ENCODE data around the gene OR2B6.

OR2B6 gene

GRCh38 chr6:28000351-28001045, 43.5 kb downstream of the OR2B6 start:
- DNase-seq (ENCODE audit: low read depth): no peak

GRCh38 chr6:28001351-28001750, 44.3 kb downstream of the OR2B6 start:
- DNase-seq (ENCODE audit: low read depth): no peak

- DNase-seq (ENCODE audit: low read depth): no peak
These were observed 44.7 kb downstream of the OR2B6 start for GRCh38 chr6:28001751-28002150.

GRCh38 chr6:28002161-28002560, 45.1 kb downstream of the OR2B6 start:
- DNase-seq (ENCODE audit: low read depth): no peak

GRCh38 chr6:28003059-28003458, 46.0 kb downstream of the OR2B6 start:
- no peak for DNase-seq (ENCODE audit: low read depth)

- no peak for DNase-seq (ENCODE audit: low read depth)
These were observed 46.6 kb downstream of the OR2B6 start for GRCh38 chr6:28003661-28004060.

GRCh38 chr6:28004350-28005151, 47.5 kb downstream of the OR2B6 start:
- DNase-seq (ENCODE audit: low read depth): no peak

GRCh38 chr6:28005152-28005890, 48.3 kb downstream of the OR2B6 start:
- no peak for DNase-seq (ENCODE audit: low read depth)

- no peak for DNase-seq (ENCODE audit: low read depth)
These were observed 48.9 kb downstream of the OR2B6 start for GRCh38 chr6:28005975-28006374.
